ENCODE results near the gene GPLD1. TPM values are rescaled to one million over a fixed set of nuclear protein-coding genes. Genes with fewer than 3 reads are reported as not detected.

GPLD1 gene
- total RNA-seq, 6 donors from 2014 or later: 2.5 to 15.7 (median 7.3) TPM

- DNase-seq (no peak), ATAC-seq (ENCODE audit: low FRiP score in 2 of 2) (no peak)
- Histone ChIP-seq H3K9me3 (no peaks in the 10 kb centered on the region), H3K27ac (no peak overlapping the region), H3K27me3 (no peaks in the 10 kb centered on the region), H3K4me3 (no peak overlapping the region), H3K4me1 (peaks cover 11 to 27% (median 11%) of the 10 kb centered on the region in 4 donors), H3K36me3 (no peaks in the 10 kb centered on the region)
- WGBS, 2 donors: 85 to 96% methylated on average over 11 of the region's 11 CpGs
- no peak for TF ChIP-seq POLR2AphosphoS5 (IDR thresholded peaks at IDR 0.05)
- no peak for TF ChIP-seq CTCF (IDR thresholded peaks at IDR 0.05)
- no peak for TF ChIP-seq EP300 (IDR thresholded peaks at IDR 0.05)
- TF ChIP-seq POLR2A (IDR thresholded peaks at IDR 0.05): no peak
These were observed 8.0 kb upstream of the GPLD1 start for GRCh38 chr6:24497254-24497970.

- peak; percentile 86 to 95 for DNase-seq
- TF ChIP-seq CTCF (IDR thresholded peaks at IDR 0.05): peak in 2 of 6 experiments; percentile 20 to 22
- no peak for TF ChIP-seq EP300 (IDR thresholded peaks at IDR 0.05)
- peak in 1 of 2 donors; percentile 74 for TF ChIP-seq POLR2AphosphoS5 (IDR thresholded peaks at IDR 0.05)
- peak in 2 of 4 donors; percentile 23 to 52 for TF ChIP-seq POLR2A (IDR thresholded peaks at IDR 0.05)
- peak within 1 kb of the TSS; percentile 37 to 79 (median 78) for H3K4me3 ChIP-seq
- no peaks in the 10 kb centered on the region for H3K9me3 ChIP-seq
- no peaks in the 10 kb centered on the region for H3K27me3 ChIP-seq
- peaks cover 11 to 36% (median 14%) of the 10 kb centered on the region in 4 donors for H3K4me1 ChIP-seq
- peak; percentile 82 to 93 for ATAC-seq (ENCODE audit: low FRiP score in 2 of 2)
- H3K36me3 ChIP-seq: no peaks in the 10 kb centered on the region
- H3K27ac ChIP-seq: peak within 1 kb of the TSS; percentile 67 to 90 (median 86)
- WGBS, 2 donors: 1 to 4% methylated on average over 16 to 56 of the region's 93 CpGs
These were observed 5.7 kb upstream of the GPLD1 start, which contains the start of gene ALDH5A1 for GRCh38 chr6:24494821-24495795. TSS of gene ALDH5A1 (plus strand) at chr6:24494969. CDS start at chr6:24494997, 28 bp downstream.

- 18 to 21% methylated on average over 22 to 33 of the region's 36 CpGs for WGBS, 2 donors
- Histone ChIP-seq H3K9me3 (no peaks in the 10 kb centered on the region), H3K27ac (peak overlapping the region; percentile 67 to 90 (median 86)), H3K27me3 (no peaks in the 10 kb centered on the region), H3K4me1 (peaks cover 11 to 44% (median 17%) of the 10 kb centered on the region in 4 donors), H3K4me3 (peak overlapping the region; percentile 37 to 79 (median 78)), H3K36me3 (no peaks in the 10 kb centered on the region)
- no peak for DNase-seq
- no peak for TF ChIP-seq POLR2A (IDR thresholded peaks at IDR 0.05)
- no peak for TF ChIP-seq CTCF (IDR thresholded peaks at IDR 0.05)
- no peak for TF ChIP-seq EP300 (IDR thresholded peaks at IDR 0.05)
- no peak for TF ChIP-seq POLR2AphosphoS5 (IDR thresholded peaks at IDR 0.05)
- ATAC-seq (ENCODE audit: low FRiP score in 2 of 2): no peak
These were observed 4.8 kb upstream of the GPLD1 start for GRCh38 chr6:24493945-24494820.

GRCh38 chr6:24492475-24492874 lies 3.1 kb upstream of the GPLD1 start:
- 71 to 87% methylated on average over 3 of the region's 3 CpGs for WGBS, 2 donors
- ATAC-seq (ENCODE audit: low FRiP score in 2 of 2) (no peak), DNase-seq (no peak)

More at GRCh38 chr6:24492475-24492874, 3.1 kb upstream of the GPLD1 start:
- peaks cover 11 to 44% (median 17%) of the 10 kb centered on the region in 4 donors for H3K4me1 ChIP-seq
- TF ChIP-seq EP300 (IDR thresholded peaks at IDR 0.05) (no peak), CTCF (IDR thresholded peaks at IDR 0.05) (no peak), POLR2AphosphoS5 (IDR thresholded peaks at IDR 0.05) (no peak), POLR2A (IDR thresholded peaks at IDR 0.05) (no peak)
- H3K36me3 ChIP-seq: no peaks in the 10 kb centered on the region
- H3K4me3 ChIP-seq: no peak overlapping the region
- no peaks in the 10 kb centered on the region for H3K9me3 ChIP-seq
- no peak overlapping the region for H3K27ac ChIP-seq
- no peaks in the 10 kb centered on the region for H3K27me3 ChIP-seq
